ENCODE data around the gene SPA17. TPM values are rescaled to one million over a fixed set of nuclear protein-coding genes. Genes with fewer than 3 reads are reported as not detected.

The SPA17 gene
- total RNA-seq, 1 donor from 2014 or later, result 3.0 TPM

GRCh38 chr11:124681421-124681820 lies 7.7 kb downstream of the SPA17 start:
- intact Hi-C loops (cut with micrococcal nuclease), result no loop called here
- TF ChIP-seq CTCF (IDR thresholded peaks at IDR 0.05; ENCODE audit: borderline replicate concordance), result no peak
- Histone ChIP-seq H3K27me3 (ENCODE audit: low read depth) (no peaks in the 10 kb centered on the region), H3K9me3 (replicated peaks) (peaks cover 36% of the 10 kb centered on the region), H3K36me3 (peaks cover 17% of the 10 kb centered on the region), H3K27ac (replicated peaks) (no peak overlapping the region), H3K4me3 (no peak overlapping the region), H3K4me1 (peaks cover 8% of the 10 kb centered on the region)
- DNase-seq, result no peak

- Histone ChIP-seq H3K4me1 (no peaks in the 10 kb centered on the region), H3K4me3 (no peak overlapping the region), H3K27me3 (ENCODE audit: low read depth) (no peaks in the 10 kb centered on the region), H3K36me3 (peaks cover 17% of the 10 kb centered on the region), H3K9me3 (replicated peaks) (peaks cover 36% of the 10 kb centered on the region), H3K27ac (replicated peaks) (no peak overlapping the region)
- intact Hi-C loops (cut with micrococcal nuclease), result no loop called here
- TF ChIP-seq CTCF (IDR thresholded peaks at IDR 0.05; ENCODE audit: borderline replicate concordance), result no peak
- DNase-seq, result no peak
These were observed 8.7 kb downstream of the SPA17 start for GRCh38 chr11:124682443-124682842.

GRCh38 chr11:124693142-124693541 lies 19.4 kb downstream of the SPA17 start:
- Histone ChIP-seq H3K27ac (replicated peaks) (no peak overlapping the region), H3K36me3 (no peaks in the 10 kb centered on the region), H3K27me3 (ENCODE audit: low read depth) (no peaks in the 10 kb centered on the region), H3K4me3 (no peak overlapping the region), H3K4me1 (no peaks in the 10 kb centered on the region), H3K9me3 (replicated peaks) (peaks cover 5% of the 10 kb centered on the region)
- intact Hi-C loops (cut with micrococcal nuclease), result no loop called here
- DNase-seq, result no peak
- no peak for TF ChIP-seq CTCF (IDR thresholded peaks at IDR 0.05; ENCODE audit: borderline replicate concordance)

- H3K36me3 ChIP-seq, result no peaks in the 10 kb centered on the region
- no peaks in the 10 kb centered on the region for H3K4me1 ChIP-seq
- peaks cover 23% of the 10 kb centered on the region for H3K27me3 ChIP-seq (ENCODE audit: low read depth)
- TF ChIP-seq CTCF (IDR thresholded peaks at IDR 0.05; ENCODE audit: borderline replicate concordance), result no peak
- no peak overlapping the region for H3K27ac ChIP-seq (replicated peaks)
- H3K4me3 ChIP-seq, result no peak overlapping the region
- intact Hi-C loops (cut with micrococcal nuclease), result no loop called here
- peaks cover 6% of the 10 kb centered on the region for H3K9me3 ChIP-seq (replicated peaks)
- DNase-seq, result no peak
These were observed 25.8 kb downstream of the SPA17 start for GRCh38 chr11:124699547-124699946.

GRCh38 chr11:124700028-124700427 lies 26.3 kb downstream of the SPA17 start:
- H3K4me1 ChIP-seq, result no peaks in the 10 kb centered on the region
- H3K4me3 ChIP-seq, result no peak overlapping the region
- H3K27me3 ChIP-seq (ENCODE audit: low read depth), result peaks cover 24% of the 10 kb centered on the region
- no peak overlapping the region for H3K27ac ChIP-seq (replicated peaks)
- peaks cover 6% of the 10 kb centered on the region for H3K9me3 ChIP-seq (replicated peaks)
- TF ChIP-seq CTCF (IDR thresholded peaks at IDR 0.05; ENCODE audit: borderline replicate concordance), result no peak
- no peaks in the 10 kb centered on the region for H3K36me3 ChIP-seq
- DNase-seq, result no peak
- intact Hi-C loops (cut with micrococcal nuclease), result no loop called here

- intact Hi-C loops (cut with micrococcal nuclease), result no loop called here
These were observed 34.1 kb downstream of the SPA17 start for GRCh38 chr11:124707829-124708228.

More at GRCh38 chr11:124707829-124708228, 34.1 kb downstream of the SPA17 start:
- H3K9me3 ChIP-seq (replicated peaks), result peaks cover 17% of the 10 kb centered on the region
- H3K4me1 ChIP-seq, result no peaks in the 10 kb centered on the region
- H3K4me3 ChIP-seq, result no peak overlapping the region
- no peak for DNase-seq
- no peak overlapping the region for H3K27ac ChIP-seq (replicated peaks)
- H3K36me3 ChIP-seq, result no peaks in the 10 kb centered on the region
- TF ChIP-seq CTCF (IDR thresholded peaks at IDR 0.05; ENCODE audit: borderline replicate concordance), result no peak
- peaks cover 22% of the 10 kb centered on the region for H3K27me3 ChIP-seq (ENCODE audit: low read depth)
